Endothelial cell of umbilical vein (primary cell): ENCODE data around the gene PLCH1.

ENCODE experiments used
- CTCF ChIP-seq, 2 donors: IDR thresholded peaks; 1 replicate in 1 of 2; 2 replicates in 1 of 2; pipeline ENCODE4 v1.5.1; 2011; ENCODE audit warnings: low read length in 2 of 2, mild to moderate bottlenecking in 2 of 2, moderate library complexity in 2 of 2, control low read depth in 1 of 2, inconsistent platforms in 1 of 2, low read depth in 1 of 2; ENCODE audit not compliant: insufficient read depth in 1 of 2; ENCODE audit errors: extremely low read depth in 1 of 2
- POLR2A ChIP-seq: IDR thresholded peaks from 2 replicates; pipeline ENCODE4 v1.6.1; 2012; ENCODE audit warnings: low read depth, mild to moderate bottlenecking, control low read depth, low read length

GRCh38 chr3:155455765-155456164, 289.1 kb downstream of the PLCH1 start:
- no peak for TF ChIP-seq POLR2A
- TF ChIP-seq CTCF (IDR thresholded peaks at IDR 0.05; ENCODE audit: extremely low read depth in 1 of 2, insufficient read depth in 1 of 2, low read depth in 1 of 2, low read length in 2 of 2) = no peak
